ENCODE measurements around the gene PRR20G.

DNA sequence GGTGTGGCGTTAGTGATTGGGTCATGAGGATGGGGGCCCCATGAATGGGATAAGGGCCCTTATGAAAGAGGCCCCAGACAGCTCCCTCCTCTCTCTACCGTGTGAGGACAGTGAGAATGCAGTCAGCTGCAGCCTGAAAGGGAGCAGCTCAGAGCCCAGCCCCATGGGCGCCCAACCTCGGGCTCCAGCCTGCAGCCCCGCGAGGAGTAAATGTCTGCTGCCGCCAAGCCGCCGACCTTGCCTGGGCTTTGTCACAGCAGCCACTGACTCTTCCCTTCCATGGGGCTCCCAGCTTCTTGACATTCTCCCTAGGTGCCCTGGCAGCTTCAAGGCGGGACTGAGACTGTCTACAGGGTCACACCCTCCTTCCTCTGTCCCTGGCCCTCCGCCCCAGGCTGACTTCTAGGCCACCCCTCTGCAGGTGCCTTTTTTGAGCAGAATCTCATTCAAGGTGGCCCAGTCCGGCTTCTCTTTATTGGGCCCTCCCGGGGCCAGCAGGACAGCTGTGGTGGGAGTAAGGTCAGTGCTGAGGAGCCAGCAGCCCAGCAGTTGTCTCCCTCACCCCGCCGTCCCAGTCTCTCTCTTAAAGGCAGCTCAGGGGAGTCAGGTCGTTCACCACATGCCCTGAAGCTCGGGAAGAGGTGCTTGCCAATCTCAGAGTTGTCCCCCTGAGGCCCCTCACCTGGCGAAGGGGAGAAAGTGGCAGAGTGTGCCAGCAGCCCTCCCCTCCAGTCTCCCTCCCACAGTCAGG, 18.7 kb upstream of the PRR20G start:
- TF ChIP-seq, protein P1, sequence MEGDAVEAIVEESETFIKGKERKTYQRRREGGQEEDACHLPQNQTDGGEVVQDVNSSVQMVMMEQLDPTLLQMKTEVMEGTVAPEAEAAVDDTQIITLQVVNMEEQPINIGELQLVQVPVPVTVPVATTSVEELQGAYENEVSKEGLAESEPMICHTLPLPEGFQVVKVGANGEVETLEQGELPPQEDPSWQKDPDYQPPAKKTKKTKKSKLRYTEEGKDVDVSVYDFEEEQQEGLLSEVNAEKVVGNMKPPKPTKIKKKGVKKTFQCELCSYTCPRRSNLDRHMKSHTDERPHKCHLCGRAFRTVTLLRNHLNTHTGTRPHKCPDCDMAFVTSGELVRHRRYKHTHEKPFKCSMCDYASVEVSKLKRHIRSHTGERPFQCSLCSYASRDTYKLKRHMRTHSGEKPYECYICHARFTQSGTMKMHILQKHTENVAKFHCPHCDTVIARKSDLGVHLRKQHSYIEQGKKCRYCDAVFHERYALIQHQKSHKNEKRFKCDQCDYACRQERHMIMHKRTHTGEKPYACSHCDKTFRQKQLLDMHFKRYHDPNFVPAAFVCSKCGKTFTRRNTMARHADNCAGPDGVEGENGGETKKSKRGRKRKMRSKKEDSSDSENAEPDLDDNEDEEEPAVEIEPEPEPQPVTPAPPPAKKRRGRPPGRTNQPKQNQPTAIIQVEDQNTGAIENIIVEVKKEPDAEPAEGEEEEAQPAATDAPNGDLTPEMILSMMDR (IDR thresholded peaks at IDR 0.05; ENCODE audit: low read length), result no peak
- TF ChIP-seq EZH2 (IDR thresholded peaks at IDR 0.05; ENCODE audit: borderline replicate concordance, low read length), result no peak

Measured in OCI-LY1 (cell line).